KBM-7 (cell line): Measurements from ENCODE around the gene BCO2.

Experiments
- DNase-seq: peaks from one replicate; pipeline ENCODE4 v3.0.0-alpha.2; 2015
- in situ Hi-C: fragments of 300-500 bp; cut with MboI; formaldehyde crosslinking; loops from 2 replicates; pipeline ENCODE4 v1.14.3; 2020; ENCODE audit warnings: low sequenced_read_pairs, low pct_unique_long_range_greater_than_20kb, mixed read lengths

The BCO2 gene

GRCh38 chr11:112229746-112230433 is 54.6 kb downstream of the BCO2 start:
- in situ Hi-C loops = no loop called here
- DNase-seq = no peak

GRCh38 chr11:112231952-112232351 is 56.6 kb downstream of the BCO2 start:
- no peak for DNase-seq
- in situ Hi-C loops = no loop called here

GRCh38 chr11:112235750-112236390 is 60.6 kb downstream of the BCO2 start:
- DNase-seq = no peak
- in situ Hi-C loops = no loop called here

DNA sequence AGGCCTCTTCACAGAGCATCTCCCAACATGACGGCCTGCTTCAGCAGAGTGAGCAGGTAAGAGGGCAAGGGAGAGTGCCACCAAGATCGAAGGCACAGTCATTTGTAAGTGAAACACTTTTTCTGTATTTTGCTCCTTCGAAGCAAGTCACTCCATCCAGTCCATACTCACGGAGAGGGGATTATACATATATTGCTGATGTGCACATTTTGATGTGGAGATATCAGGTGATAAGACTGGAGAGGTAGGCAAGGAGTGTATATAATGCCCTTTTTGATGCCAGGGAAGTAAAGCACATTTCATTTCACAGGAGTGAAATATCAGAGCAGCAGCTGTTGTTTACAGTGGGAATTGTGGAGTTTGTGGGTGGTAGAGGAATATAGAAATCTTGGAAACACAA is 62.1 kb downstream of the BCO2 start:
- in situ Hi-C loops = no loop called here
- no peak for DNase-seq

- no peak for DNase-seq
- in situ Hi-C loops = no loop called here
Measured at GRCh38 chr11:112238041-112238440, 62.7 kb downstream of the BCO2 start.

DNA sequence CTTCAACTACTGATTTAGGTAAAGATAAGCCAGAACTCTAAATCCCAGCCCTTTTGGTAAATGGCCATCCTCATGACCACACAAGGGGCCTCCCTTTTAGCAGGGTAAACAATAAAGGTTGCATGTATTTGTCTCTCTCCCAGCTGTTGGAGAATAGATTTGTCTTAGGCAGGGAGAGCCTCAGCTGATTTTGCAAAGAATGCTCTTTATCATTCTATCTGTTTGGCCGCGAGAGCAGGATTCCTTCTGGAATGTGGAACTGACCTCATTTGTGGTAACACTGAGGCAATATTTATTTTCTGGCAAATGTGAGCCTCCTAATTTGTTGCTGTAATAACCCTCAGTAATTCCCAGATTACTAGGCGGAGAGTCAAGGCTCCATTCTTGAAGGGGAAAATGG is 66.2 kb downstream of the BCO2 start:
- no peak for DNase-seq
- in situ Hi-C loops = no loop called here

DNA sequence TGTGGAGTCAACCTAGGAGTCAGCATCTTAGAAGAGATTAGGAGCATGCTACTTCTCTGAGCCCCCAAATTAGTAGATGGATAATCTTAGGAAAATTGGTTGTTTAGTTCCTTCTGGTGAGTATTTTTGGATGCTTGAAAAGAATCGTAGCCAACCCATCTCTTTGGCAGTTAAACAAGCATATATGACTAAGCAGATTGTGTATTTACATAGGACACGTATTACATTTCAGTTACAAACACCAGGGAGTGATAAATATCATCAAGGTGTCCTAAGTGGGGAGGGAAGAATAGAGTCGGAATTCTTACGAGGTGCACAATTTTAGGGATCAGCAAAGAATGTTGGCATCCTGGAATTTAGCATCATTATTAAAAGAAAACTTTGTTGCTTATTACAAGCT is 71.9 kb downstream of the BCO2 start:
- DNase-seq = no peak
- in situ Hi-C loops = no loop called here

DNA sequence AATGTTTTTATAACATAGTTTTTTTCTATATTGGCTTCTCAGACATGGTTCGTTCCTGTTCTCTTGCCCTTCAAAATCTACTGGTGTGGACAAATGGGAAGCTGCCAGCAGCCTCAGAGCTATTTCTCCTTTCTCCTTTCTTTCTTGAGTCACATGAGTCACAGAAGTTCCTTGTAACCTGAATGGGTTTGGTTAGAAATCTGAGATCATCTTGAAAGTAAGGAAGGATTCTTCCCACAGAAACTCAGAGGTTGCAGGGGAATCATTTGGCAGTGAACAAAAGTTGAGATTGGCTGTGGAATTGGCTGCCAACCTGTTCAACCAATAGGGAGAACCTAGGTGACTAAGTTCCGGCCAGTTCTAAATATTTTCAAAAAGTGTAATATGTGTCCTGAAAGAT is 72.9 kb downstream of the BCO2 start:
- DNase-seq = no peak
- in situ Hi-C loops = no loop called here

- DNase-seq = no peak
- in situ Hi-C loops = no loop called here
Measured at GRCh38 chr11:112249871-112250610, 74.7 kb downstream of the BCO2 start.

DNA sequence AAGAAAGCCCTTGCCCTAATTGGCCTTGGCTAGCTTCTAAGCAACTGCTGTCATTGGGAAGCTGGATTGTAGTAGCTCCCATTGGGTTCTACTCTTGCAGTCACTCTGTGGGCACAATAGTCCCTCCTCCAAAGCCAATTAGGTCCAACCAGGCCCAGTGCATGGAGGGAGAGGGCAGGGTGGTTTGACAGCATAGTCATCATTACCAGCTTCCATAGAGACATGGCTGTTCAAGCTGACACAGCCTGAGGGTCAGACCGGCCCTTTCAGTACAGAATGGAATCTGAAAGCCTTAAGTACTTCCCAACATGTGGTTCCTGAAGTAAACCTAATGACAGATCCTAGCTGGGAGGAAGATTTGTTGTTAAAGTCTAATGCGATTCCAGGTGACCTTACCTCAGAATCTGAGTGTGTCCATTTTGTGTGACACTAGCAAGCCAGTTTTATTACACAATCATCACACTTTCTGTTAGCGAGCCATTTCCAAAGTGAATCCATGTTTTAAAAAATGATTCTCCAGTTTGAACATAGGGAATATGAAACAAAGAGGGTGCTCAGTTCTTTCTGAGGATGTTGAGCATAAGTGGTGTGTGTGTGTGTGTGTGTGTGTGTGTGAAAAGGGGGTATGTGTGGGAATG is 78.4 kb downstream of the BCO2 start:
- in situ Hi-C loops = no loop called here
- DNase-seq = no peak

DNA sequence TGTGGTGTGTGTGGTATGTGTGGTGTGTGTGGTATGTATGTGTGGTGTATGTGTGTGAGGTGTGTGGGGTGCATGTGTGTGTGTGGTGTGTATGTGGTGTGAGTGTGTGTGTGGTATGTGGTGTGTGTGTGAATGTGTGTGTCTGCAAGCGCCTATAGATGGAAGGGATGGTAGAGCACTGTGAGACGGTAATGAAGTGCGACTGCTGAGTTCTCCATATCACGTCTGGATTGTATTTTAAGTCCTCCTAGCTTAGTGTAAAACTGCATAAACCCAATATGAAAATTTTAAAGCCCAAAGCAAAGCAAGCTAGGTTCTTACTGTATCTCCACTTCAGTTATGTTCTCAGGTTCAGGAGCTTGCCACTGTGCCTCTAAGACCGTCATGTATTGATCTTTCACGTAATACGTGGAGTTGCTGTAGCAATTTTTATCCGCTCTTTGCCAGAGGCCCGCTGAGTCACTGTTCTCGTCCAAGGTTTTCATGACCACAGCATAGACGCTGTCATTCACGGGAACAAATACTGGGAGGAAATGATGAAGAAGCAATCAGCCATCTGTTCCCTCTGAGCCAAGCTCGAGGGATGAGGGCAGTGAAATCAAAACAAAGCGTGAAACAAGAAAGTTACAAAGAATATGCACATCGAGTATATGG is 79.9 kb downstream of the BCO2 start:
- DNase-seq = peak; percentile 14

DNA sequence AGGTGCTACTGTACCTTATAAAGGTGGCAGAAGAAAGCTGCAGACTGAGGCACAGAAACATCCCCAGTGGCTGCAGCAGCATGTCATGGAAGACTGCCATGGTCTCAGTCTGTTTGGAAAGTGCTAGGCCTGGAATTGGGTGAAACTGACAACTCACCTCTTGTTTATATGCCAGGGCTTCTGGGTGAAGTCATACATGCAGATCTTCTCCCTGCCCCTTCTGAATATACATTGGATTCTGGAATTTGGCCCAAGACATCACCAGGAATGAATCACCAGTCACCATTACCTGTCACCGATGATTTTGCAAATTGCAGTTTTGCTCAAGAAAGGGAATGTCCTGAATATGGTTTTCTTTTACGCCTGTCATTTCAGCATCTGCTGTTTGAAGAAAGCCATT is 85.2 kb downstream of the BCO2 start, which contains the start of gene PLET1:
PLET1 (minus strand) TSS at position 371 of the 400 bp plus-strand sequence; CDS start at position 100, 271 bp downstream.
- DNase-seq = no peak
- in situ Hi-C loops = no loop called here

More for the DNA sequence above, 79.9 kb downstream of the BCO2 start:
- in situ Hi-C loops = no loop called here

DNA sequence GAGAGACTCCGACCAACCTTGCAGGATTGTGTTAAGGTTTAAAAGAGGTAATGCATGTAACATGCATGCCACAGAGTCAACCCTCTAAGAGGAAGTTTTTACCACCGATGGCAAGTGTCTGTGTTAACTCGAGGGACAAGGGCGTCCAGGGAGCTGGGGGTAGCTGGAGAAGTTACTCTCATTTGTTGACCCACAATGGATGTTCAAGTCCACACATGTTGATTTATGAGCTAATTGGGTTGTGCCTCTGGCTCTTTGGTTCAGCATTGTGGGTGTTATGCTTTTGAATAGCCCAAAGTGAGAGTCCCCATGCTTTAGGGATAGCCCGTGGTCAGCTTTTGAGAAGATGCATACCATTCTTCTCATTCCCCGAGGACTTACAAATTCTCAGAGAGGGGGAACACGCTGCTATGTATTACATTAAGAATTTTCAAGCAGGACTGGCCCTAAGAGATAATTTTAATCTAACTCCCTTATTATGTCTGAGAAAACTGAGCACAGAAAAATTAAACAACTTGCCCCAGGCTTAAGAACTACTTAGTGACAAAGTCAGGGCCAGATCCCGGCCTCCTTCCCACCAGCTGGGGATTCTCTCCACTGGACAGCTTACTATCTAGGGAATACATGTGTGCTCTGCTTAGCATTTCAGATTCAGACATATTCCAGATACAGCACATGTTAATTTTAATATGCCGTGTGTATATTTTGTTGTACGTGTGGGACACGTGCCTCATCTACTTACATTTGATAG is 90.5 kb downstream of the BCO2 start:
- DNase-seq = no peak
- in situ Hi-C loops = no loop called here

DNA sequence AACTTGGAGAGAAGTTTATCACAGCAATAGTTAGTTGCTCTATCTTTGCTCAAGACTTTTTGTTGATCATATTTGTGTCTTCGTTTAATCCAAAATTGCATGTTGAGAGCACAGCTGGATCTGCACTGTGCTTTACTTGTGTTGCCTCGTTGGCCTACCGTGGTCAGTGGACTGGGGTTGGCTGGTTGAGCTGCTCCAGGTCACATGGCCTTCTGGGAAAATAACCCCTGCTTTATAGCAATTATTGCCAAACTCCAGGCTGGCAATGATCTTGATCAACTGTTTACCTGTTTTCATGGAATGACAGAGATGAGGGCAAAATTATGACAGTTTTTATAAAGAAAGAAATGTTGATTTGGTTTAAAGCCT is 91.1 kb downstream of the BCO2 start:
- no peak for DNase-seq
- in situ Hi-C loops = no loop called here

DNA sequence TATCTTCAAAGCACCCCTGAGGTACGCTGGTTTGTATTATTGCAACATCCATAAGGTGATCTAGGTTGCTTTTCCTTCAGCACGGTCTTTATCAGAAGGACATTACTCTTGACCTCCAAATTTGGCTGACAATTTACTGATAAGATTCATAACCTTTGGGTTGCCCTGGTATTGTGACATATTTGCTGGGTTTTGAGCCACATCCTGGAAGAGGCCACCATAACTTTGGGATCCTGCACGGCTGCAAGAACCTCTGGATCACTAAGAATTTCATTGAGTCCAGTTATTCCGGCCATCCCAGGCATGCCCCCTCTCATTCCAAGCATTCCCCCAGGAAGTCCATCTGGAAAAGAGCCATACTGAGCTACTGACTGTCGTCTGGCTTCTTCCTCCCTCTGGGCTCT is 91.9 kb downstream of the BCO2 start:
- in situ Hi-C loops = no loop called here
- no peak for DNase-seq

DNA sequence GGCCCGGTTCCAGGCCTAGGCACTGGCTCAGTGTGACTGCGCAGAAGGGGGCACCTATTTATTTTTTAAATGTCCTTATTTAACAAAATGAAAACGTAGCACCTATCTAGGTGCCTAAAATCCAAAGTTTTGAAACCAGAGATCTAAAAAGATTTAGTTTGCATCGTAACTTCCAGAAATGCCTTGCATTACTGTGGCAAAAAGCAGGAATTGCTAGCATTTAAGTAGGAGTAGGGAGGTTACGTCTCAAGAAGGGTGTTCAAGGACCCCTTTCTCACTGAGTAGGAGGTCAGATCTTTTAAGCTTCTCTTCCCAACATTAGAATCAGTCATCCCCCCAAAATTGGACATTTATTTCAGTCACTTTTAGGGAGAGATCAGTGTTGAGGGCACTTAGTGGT is 93.1 kb downstream of the BCO2 start:
- no peak for DNase-seq
- in situ Hi-C loops = no loop called here
